SU-DHL-6 (cell line): ENCODE measurements around the gene XRN2.

Experiments used
- H2AFZ ChIP-seq: fragments of 200-600 bp; sonication (generic); 2 replicates; pipeline ENCODE4 v1.6.1; 2014; ENCODE audit warnings: low read depth, mild to moderate bottlenecking, moderate library complexity, mixed read lengths, antibody characterized with exemption, low read length; ENCODE audit not compliant: severe bottlenecking
- H3F3A ChIP-seq: fragments of 200-600 bp; shearing (Covaris generic); 2 replicates; pipeline ENCODE4 v1.6.0; 2016; ENCODE audit warnings: antibody characterized with exemption, mild to moderate bottlenecking; ENCODE audit not compliant: insufficient read depth
- H3K27ac ChIP-seq: fragments of 200-600 bp; sonication (generic); 2 replicates; pipeline ENCODE4 v1.5.1; 2016; ENCODE audit warnings: low read depth, mild to moderate bottlenecking, low read length, moderate library complexity, mixed read lengths
- H3K27me3 ChIP-seq: fragments of 200-600 bp; sonication (generic), shearing (Covaris generic); 2 replicates; pipeline ENCODE4 v1.6.0; 2014; ENCODE audit warnings: mild to moderate bottlenecking, low read length
- H3K36me3 ChIP-seq: fragments of 200-600 bp; sonication (generic); 2 replicates; pipeline ENCODE4 v1.6.1; 2014; ENCODE audit warnings: mild to moderate bottlenecking, low read length, mixed read lengths
- H3K4me2 ChIP-seq: fragments of 300-600, 200-600 bp; shearing (Covaris generic), sonication (generic); 2 replicates; pipeline ENCODE4 v1.6.0; 2014; ENCODE audit warnings: low read length, low read depth, mild to moderate bottlenecking; ENCODE audit not compliant: poor library complexity, severe bottlenecking
- H3K4me3 ChIP-seq: fragments of 200-600 bp; sonication (generic); 2 replicates; pipeline ENCODE4 v1.5.1; 2014; ENCODE audit warnings: antibody characterized with exemption, low read length, mild to moderate bottlenecking, mixed read lengths; ENCODE audit not compliant: insufficient read depth, poor library complexity, severe bottlenecking
- H3K79me2 ChIP-seq: fragments of 200-600 bp; sonication (generic); 2 replicates; pipeline ENCODE4 v1.6.1; 2014; ENCODE audit warnings: mild to moderate bottlenecking, low read length, moderate library complexity; ENCODE audit not compliant: insufficient read depth
- H3K9ac ChIP-seq: fragments of 200-600 bp; sonication (generic); 2 replicates; pipeline ENCODE4 v1.7.0; 2014; ENCODE audit warnings: mild to moderate bottlenecking, low read length
- H3K9me2 ChIP-seq: fragments of 200-600 bp; sonication (generic); replicated peaks from 2 replicates; pipeline ENCODE4 v1.6.1; 2014; ENCODE audit warnings: low read length; ENCODE audit not compliant: insufficient read depth
- H3K9me3 ChIP-seq: fragments of 200-600 bp; sonication (generic); 2 replicates; pipeline ENCODE4 v1.6.1; 2014; ENCODE audit warnings: low read length, mixed read lengths; ENCODE audit not compliant: insufficient read depth
- H4K20me1 ChIP-seq: fragments of 200-600 bp; sonication (generic); 2 replicates; pipeline ENCODE4 v1.6.1; 2014; ENCODE audit warnings: low read depth, mild to moderate bottlenecking, antibody characterized with exemption, low read length, moderate library complexity, mixed read lengths
- EZH2phosphoT487 ChIP-seq: fragments of 200-600 bp; sonication (generic), shearing (Covaris generic); conservative IDR thresholded peaks from 2 replicates; pipeline ENCODE4 v1.6.1; 2018; ENCODE audit warnings: mild to moderate bottlenecking, antibody characterized with exemption, low read length, moderate library complexity, mixed read lengths
- TF ChIP-seq, protein P1 (sequence below): fragments of 200-600 bp; sonication (generic); IDR thresholded peaks from one replicate; pipeline ENCODE4 v1.5.1; 2017; ENCODE audit warnings: antibody characterized with exemption, mild to moderate bottlenecking, low read length, moderate library complexity; ENCODE audit not compliant: insufficient read depth, poor library complexity, severe bottlenecking

XRN2 gene

DNA sequence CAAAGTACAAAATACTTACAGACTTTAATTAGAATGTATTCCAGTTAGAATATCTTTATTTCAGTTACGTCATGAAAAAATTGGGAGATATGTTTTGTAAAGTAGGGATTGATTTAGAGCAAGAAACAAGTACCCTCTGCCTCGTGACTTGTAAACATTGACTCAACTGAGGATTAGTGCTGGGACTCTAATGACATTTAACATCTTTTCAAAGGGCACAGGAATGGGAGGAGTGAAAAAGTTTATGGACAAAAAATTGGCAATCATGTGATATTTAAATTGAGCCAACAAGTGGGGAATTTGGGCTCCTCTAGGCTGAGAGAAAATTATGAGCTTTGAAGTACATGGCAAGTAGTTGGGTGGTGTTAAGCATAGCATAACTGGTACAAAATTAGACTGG lies 68.9 kb downstream of the XRN2 start:
- Histone ChIP-seq H3K4me2 (no peak overlapping the region), H4K20me1 (no peaks in the 10 kb centered on the region), H3K4me3 (no peak overlapping the region), H3K9me2 (no peaks in the 10 kb centered on the region), H2AFZ (no peak overlapping the region), H3K27ac (no peak overlapping the region), H3K9ac (no peak overlapping the region), H3K79me2 (peaks cover 12% of the 10 kb centered on the region; the same call in 1 of the 2 replicates), H3F3A (no peaks in the 10 kb centered on the region), H3K36me3 (peaks cover 37% of the 10 kb centered on the region; the same call in 1 of the 2 replicates), H3K27me3 (no peaks in the 10 kb centered on the region), H3K9me3 (no peaks in the 10 kb centered on the region)
- TF ChIP-seq, protein P1, sequence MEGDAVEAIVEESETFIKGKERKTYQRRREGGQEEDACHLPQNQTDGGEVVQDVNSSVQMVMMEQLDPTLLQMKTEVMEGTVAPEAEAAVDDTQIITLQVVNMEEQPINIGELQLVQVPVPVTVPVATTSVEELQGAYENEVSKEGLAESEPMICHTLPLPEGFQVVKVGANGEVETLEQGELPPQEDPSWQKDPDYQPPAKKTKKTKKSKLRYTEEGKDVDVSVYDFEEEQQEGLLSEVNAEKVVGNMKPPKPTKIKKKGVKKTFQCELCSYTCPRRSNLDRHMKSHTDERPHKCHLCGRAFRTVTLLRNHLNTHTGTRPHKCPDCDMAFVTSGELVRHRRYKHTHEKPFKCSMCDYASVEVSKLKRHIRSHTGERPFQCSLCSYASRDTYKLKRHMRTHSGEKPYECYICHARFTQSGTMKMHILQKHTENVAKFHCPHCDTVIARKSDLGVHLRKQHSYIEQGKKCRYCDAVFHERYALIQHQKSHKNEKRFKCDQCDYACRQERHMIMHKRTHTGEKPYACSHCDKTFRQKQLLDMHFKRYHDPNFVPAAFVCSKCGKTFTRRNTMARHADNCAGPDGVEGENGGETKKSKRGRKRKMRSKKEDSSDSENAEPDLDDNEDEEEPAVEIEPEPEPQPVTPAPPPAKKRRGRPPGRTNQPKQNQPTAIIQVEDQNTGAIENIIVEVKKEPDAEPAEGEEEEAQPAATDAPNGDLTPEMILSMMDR: no peak
- no peak for TF ChIP-seq EZH2phosphoT487

DNA sequence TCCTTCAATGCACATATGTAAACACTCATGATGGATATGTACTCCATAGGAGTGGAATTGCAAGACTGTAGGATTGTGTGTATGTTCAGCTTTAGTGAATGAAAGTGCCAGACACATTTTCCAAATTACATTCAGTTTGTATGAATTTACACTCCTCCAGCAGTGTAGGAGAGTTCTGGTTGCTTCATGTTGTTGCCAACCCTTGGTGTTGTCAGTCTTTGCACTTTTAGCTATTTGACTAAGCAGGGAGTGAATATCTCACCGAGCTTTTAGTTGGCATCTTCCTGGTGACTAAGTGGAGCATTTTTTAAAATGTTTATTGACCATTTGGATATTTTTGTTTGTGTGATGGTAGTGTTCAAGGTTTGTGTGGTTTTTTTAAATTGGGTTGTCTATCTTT lies 70.3 kb downstream of the XRN2 start:
- Histone ChIP-seq H2AFZ (no peak overlapping the region), H3K36me3 (peaks cover 30% of the 10 kb centered on the region; the same call in 1 of the 2 replicates), H3F3A (no peaks in the 10 kb centered on the region), H3K4me2 (no peak overlapping the region), H3K79me2 (peaks cover 12% of the 10 kb centered on the region; the same call in 1 of the 2 replicates), H3K4me3 (no peak overlapping the region), H3K27ac (no peak overlapping the region), H3K9ac (no peak overlapping the region), H3K27me3 (no peaks in the 10 kb centered on the region), H4K20me1 (no peaks in the 10 kb centered on the region; the same call in 1 of the 2 replicates), H3K9me2 (no peaks in the 10 kb centered on the region), H3K9me3 (no peaks in the 10 kb centered on the region)
- TF ChIP-seq, protein P1: no peak
- TF ChIP-seq EZH2phosphoT487: no peak

DNA sequence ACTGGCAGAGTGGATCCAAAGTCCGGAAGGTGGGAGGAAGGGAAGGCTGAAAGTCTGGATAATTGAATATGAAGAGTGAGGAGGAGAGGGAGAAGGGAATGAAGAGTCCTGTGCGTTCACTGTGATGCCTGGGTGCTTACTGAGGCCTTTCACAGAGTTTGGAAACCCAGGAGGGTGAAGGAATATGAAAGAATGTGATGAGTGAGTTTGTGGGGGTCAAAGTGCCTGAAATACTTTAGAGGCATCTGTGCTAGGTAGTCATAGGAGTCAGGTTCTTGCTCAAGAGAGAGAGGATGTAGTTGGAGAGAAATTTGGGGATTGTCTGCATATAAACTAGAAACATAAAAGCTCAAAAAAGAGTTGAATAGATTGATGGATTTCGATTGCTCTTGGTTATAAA lies 73.5 kb downstream of the XRN2 start:
- H4K20me1 ChIP-seq: no peaks in the 10 kb centered on the region; the same call in 1 of the 2 replicates
- H3K36me3 ChIP-seq: peaks cover 18% of the 10 kb centered on the region; the same call in 1 of the 2 replicates
- TF ChIP-seq, protein P1: no peak
- no peak for TF ChIP-seq EZH2phosphoT487
- H3K9me3 ChIP-seq: no peaks in the 10 kb centered on the region
- no peak overlapping the region for H3K4me3 ChIP-seq
- H3K27ac ChIP-seq: no peak overlapping the region
- H2AFZ ChIP-seq: no peak overlapping the region
- no peaks in the 10 kb centered on the region for H3K27me3 ChIP-seq
- no peaks in the 10 kb centered on the region for H3F3A ChIP-seq
- H3K4me2 ChIP-seq: no peak overlapping the region
- H3K79me2 ChIP-seq: peaks cover 12% of the 10 kb centered on the region; the same call in 1 of the 2 replicates
- no peak overlapping the region for H3K9ac ChIP-seq
- H3K9me2 ChIP-seq: no peaks in the 10 kb centered on the region
